ENCODE measurements around the gene NTM. TPM values are rescaled to one million over a fixed set of nuclear protein-coding genes. Genes with fewer than 3 reads are reported as not detected.

The NTM gene
- polyA plus RNA-seq, 1 donor from 2014 or later = 39.4 TPM

- H3K9me2 ChIP-seq (ENCODE audit: insufficient read depth, low read length) = no peaks in the 10 kb centered on the region
- H2AFZ ChIP-seq (ENCODE audit: low read depth, low read length) = no peak overlapping the region
- H4K20me1 ChIP-seq (ENCODE audit: insufficient read depth) = no peaks in the 10 kb centered on the region
- no peaks in the 10 kb centered on the region for H3F3A ChIP-seq (ENCODE audit: insufficient read depth, low read length, poor library complexity, severe bottlenecking)
- H3K4me3 ChIP-seq (ENCODE audit: low read length) = no peak overlapping the region
- H3K36me3 ChIP-seq (ENCODE audit: insufficient read depth, low read length) = no peaks in the 10 kb centered on the region
- no peaks in the 10 kb centered on the region for H3K79me2 ChIP-seq (replicated peaks; ENCODE audit: insufficient read depth, low read length)
- H3K27me3 ChIP-seq (ENCODE audit: insufficient read depth, low read depth, low read length) = no peaks in the 10 kb centered on the region
- TF ChIP-seq, protein P1, sequence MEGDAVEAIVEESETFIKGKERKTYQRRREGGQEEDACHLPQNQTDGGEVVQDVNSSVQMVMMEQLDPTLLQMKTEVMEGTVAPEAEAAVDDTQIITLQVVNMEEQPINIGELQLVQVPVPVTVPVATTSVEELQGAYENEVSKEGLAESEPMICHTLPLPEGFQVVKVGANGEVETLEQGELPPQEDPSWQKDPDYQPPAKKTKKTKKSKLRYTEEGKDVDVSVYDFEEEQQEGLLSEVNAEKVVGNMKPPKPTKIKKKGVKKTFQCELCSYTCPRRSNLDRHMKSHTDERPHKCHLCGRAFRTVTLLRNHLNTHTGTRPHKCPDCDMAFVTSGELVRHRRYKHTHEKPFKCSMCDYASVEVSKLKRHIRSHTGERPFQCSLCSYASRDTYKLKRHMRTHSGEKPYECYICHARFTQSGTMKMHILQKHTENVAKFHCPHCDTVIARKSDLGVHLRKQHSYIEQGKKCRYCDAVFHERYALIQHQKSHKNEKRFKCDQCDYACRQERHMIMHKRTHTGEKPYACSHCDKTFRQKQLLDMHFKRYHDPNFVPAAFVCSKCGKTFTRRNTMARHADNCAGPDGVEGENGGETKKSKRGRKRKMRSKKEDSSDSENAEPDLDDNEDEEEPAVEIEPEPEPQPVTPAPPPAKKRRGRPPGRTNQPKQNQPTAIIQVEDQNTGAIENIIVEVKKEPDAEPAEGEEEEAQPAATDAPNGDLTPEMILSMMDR (IDR thresholded peaks at IDR 0.05; ENCODE audit: poor library complexity, severe bottlenecking) = no peak
- TF ChIP-seq RAD21 (conservative IDR thresholded peaks at IDR 0.05) (no peak), EP300 (conservative IDR thresholded peaks at IDR 0.05; ENCODE audit: poor library complexity, severe bottlenecking) (no peak), EZH2 (IDR thresholded peaks at IDR 0.05; ENCODE audit: borderline replicate concordance, insufficient read depth, low read length, poor library complexity, severe bottlenecking) (no peak), REST (IDR thresholded peaks at IDR 0.05; ENCODE audit: borderline replicate concordance) (no peak), TAF1 (IDR thresholded peaks at IDR 0.05; ENCODE audit: low read depth) (no peak), SMC3 (conservative IDR thresholded peaks at IDR 0.05; ENCODE audit: poor library complexity) (no peak), MXI1 (conservative IDR thresholded peaks at IDR 0.05; ENCODE audit: poor library complexity, severe bottlenecking) (no peak), POLR2AphosphoS5 (IDR thresholded peaks at IDR 0.05) (no peak)
- peaks cover 9% of the 10 kb centered on the region for H3K9me3 ChIP-seq (ENCODE audit: low read length)
- H3K4me2 ChIP-seq (ENCODE audit: low read length) = no peak overlapping the region
- no peak overlapping the region for H3K9ac ChIP-seq (ENCODE audit: low read length)
- H3K27ac ChIP-seq (ENCODE audit: low read length) = peak overlapping the region; percentile 28
Observed at GRCh38 chr11:132248580-132248979, 878.2 kb downstream of the NTM start.

DNA sequence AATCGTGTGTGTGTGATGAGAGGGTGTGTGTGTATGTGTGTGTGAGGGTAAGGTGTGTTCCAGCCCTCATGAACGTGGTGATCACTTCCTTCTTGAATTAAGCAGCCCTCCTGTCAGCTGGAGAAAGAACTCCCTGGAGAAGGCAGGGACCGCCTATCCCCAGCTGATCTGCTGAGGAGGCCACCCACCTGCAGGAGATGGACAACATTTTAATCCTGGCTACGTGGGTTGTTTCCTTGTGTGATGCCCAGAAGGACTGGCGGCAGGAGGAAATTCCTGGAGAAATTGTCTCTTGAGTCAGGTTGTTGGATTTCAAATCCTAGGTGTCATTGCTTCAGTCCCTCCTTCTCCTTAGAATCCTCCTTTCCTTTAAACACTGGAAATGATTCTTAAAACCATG lies 878.8 kb downstream of the NTM start:
- H4K20me1 ChIP-seq (ENCODE audit: insufficient read depth) = no peaks in the 10 kb centered on the region
- no peak overlapping the region for H3K4me3 ChIP-seq (ENCODE audit: low read length)
- H2AFZ ChIP-seq (ENCODE audit: low read depth, low read length) = no peak overlapping the region

More for the DNA sequence above, 878.8 kb downstream of the NTM start:
- H3K9ac ChIP-seq (ENCODE audit: low read length) = no peak overlapping the region
- H3K4me2 ChIP-seq (ENCODE audit: low read length) = no peak overlapping the region
- peak overlapping the region; percentile 1 for H3K27ac ChIP-seq (ENCODE audit: low read length)
- peaks cover 9% of the 10 kb centered on the region for H3K9me3 ChIP-seq (ENCODE audit: low read length)
- no peaks in the 10 kb centered on the region for H3F3A ChIP-seq (ENCODE audit: insufficient read depth, low read length, poor library complexity, severe bottlenecking)
- TF ChIP-seq TAF1 (IDR thresholded peaks at IDR 0.05; ENCODE audit: low read depth) (no peak), REST (IDR thresholded peaks at IDR 0.05; ENCODE audit: borderline replicate concordance) (no peak), MXI1 (conservative IDR thresholded peaks at IDR 0.05; ENCODE audit: poor library complexity, severe bottlenecking) (no peak), RAD21 (conservative IDR thresholded peaks at IDR 0.05) (no peak), SMC3 (conservative IDR thresholded peaks at IDR 0.05; ENCODE audit: poor library complexity) (no peak), EZH2 (IDR thresholded peaks at IDR 0.05; ENCODE audit: borderline replicate concordance, insufficient read depth, low read length, poor library complexity, severe bottlenecking) (no peak), EP300 (conservative IDR thresholded peaks at IDR 0.05; ENCODE audit: poor library complexity, severe bottlenecking) (no peak), POLR2AphosphoS5 (IDR thresholded peaks at IDR 0.05) (no peak)
- TF ChIP-seq, protein P1 (IDR thresholded peaks at IDR 0.05; ENCODE audit: poor library complexity, severe bottlenecking) = no peak
- H3K79me2 ChIP-seq (replicated peaks; ENCODE audit: insufficient read depth, low read length) = no peaks in the 10 kb centered on the region
- no peaks in the 10 kb centered on the region for H3K9me2 ChIP-seq (ENCODE audit: insufficient read depth, low read length)
- no peaks in the 10 kb centered on the region for H3K27me3 ChIP-seq (ENCODE audit: insufficient read depth, low read depth, low read length)
- H3K36me3 ChIP-seq (ENCODE audit: insufficient read depth, low read length) = no peaks in the 10 kb centered on the region

Data from neural cell (in vitro differentiated cells).